Adrenal gland (tissue), 12 donors: ENCODE results near the gene TMEM151A. TPM values are rescaled to one million over a fixed set of nuclear protein-coding genes. Genes with fewer than 3 reads are reported as not detected.

Source experiments
- DNase-seq, 7 donors: peaks; one replicate each; pipeline ENCODE4 v3.0.0-alpha.2; 2019 to 2020
- H3K27ac ChIP-seq, 5 donors: fragments of 200-600 bp; sonication (generic) in 4 of 5; 1 replicate in 3 of 5; 2 replicates in 2 of 5; pipeline versions ENCODE4 v1.5.1 to v1.8.0; 2016 to 2020; ENCODE audit warnings: mild to moderate bottlenecking in 1 of 5
- H3K27me3 ChIP-seq: fragments of 200-600 bp; 2 replicates; pipeline ENCODE4 v1.8.0; 2021
- H3K36me3 ChIP-seq, 2 donors: fragments of 200-600 bp; replicated peaks in 1 of 2; 1 replicate in 1 of 2; 2 replicates in 1 of 2; pipeline versions ENCODE4 v1.5.1 to v1.8.0; 2018 to 2022
- H3K4me1 ChIP-seq, 2 donors: fragments of 200-600 bp; replicated peaks in 1 of 2; 1 replicate in 1 of 2; 2 replicates in 1 of 2; pipeline versions ENCODE4 v1.5.1 to v1.8.0; 2018 to 2021
- H3K4me3 ChIP-seq, 4 donors: fragments of 200-600 bp; sonication (generic) in 3 of 4; one replicate each; pipeline ENCODE4 v1.5.1; 2016 to 2018
- H3K9me3 ChIP-seq, 3 donors: fragments of 200-600 bp; sonication (generic) in 1 of 3; replicated peaks in 1 of 3; 1 replicate in 2 of 3; 2 replicates in 1 of 3; pipeline versions ENCODE4 v1.5.1 to v1.8.0; 2016 to 2021
- CTCF ChIP-seq, 6 experiments: fragments of 450-650 bp in 4 of 6; fragments of 200-600 bp in 2 of 6; sonication (generic) in 1 of 6; IDR thresholded peaks; 1 replicate in 5 of 6; 2 replicates in 1 of 6; pipeline versions ENCODE4 v1.5.1 to v1.8.0; 2016 to 2021; ENCODE audit warnings: antibody characterized with exemption in 6 of 6, mild to moderate bottlenecking in 2 of 6, moderate library complexity in 1 of 6
- POLR2A ChIP-seq, 2 donors: fragments of 450-650 bp; IDR thresholded peaks; one replicate each; pipeline ENCODE4 v1.6.1; 2017; ENCODE audit warnings: antibody characterized with exemption in 2 of 2, mild to moderate bottlenecking in 2 of 2, moderate library complexity in 1 of 2
- WGBS, 4 donors: extraction: QIAGEN DNeasy Blood & Tissue Kit in 2 of 4; methylation state at CpG; one replicate each; pipeline versions ENCODE4 v1.1.5 to v1.1.7; 2013 to 2017; 5-methylcytosine and 5-hydroxymethylcytosine counted together
- intact Hi-C, 2 donors: fragments of 100-400 bp; cut with DNase I; formaldehyde crosslinking; loops; one replicate each; pipeline versions ENCODE4 v1.14.1 to v1.15.0; 2022 to 2023
- polyA plus RNA-seq, 3 donors: library from polyadenylated mRNA; stranded (reverse); fragments of 200-250 nt in 2 of 3; fragments of 350-450 nt in 1 of 3; fragmentation: Illumina TruSeq in 1 of 3; extraction: RNeasy Lipid Tissue Mini Kit (QIAGEN cat#74804) in 1 of 3; gene quantifications; one replicate each; pipeline ENCODE4 v1.2.3, GENCODE V29; 2013 to 2014
- total RNA-seq, 9 donors: library from RNA; depleted of rRNA in 4 of 9; stranded (reverse); fragments of >200 nt in 4 of 9; fragments of 120-200 nt in 1 of 9; fragmentation: NEBNext Ultra II Directional in 1 of 9; extraction: Animal tissue kit (Norgen Biotek cat#: 25700) in 1 of 9; gene quantifications; one replicate each; pipeline versions ENCODE4 v1.1.0 to v1.2.4, GENCODE V29; 2013 to 2023
- donor health status: healthy with polysubstance abuse.
- donor health status: Bipolar disorder and iron deficiency.
- donor health status: DM: yes; HTN: yes; CAD: no.
- donor health status: DM: no; HTN: no; CAD: no.
- donor health status: DM: no; HTN: no; CAD: no.
- donor health status: DM: yes; HTN: yes; CAD: no.

TMEM151A gene
- total and polyA plus RNA-seq, 12 donors = 0.07 to 6.8 (median 1.3) TPM; not detected in 3

GRCh38 chr11:66258473-66258893 is 33.2 kb upstream of the TMEM151A start:
- Histone ChIP-seq H3K27me3 (no peaks in the 10 kb centered on the region), H3K4me3 (peak overlapping the region in 2 of 4 donors; percentile 70 to 95), H3K27ac (peak overlapping the region in 2 of 5 donors; percentile 66 to 86), H3K4me1 (peaks cover 4 to 15% of the 10 kb centered on the region in 2 donors), H3K9me3 (no peaks in the 10 kb centered on the region), H3K36me3 (peaks cover 0 to 16% of the 10 kb centered on the region in 2 donors)
- no peak for TF ChIP-seq POLR2A (IDR thresholded peaks at IDR 0.05)
- TF ChIP-seq CTCF (IDR thresholded peaks at IDR 0.05) = peak in 2 of 6 experiments; percentile 11 to 15
- 3 to 13% (median 7%) methylated on average over 3 to 28 of the region's 28 CpGs for WGBS, 4 donors
- intact Hi-C loops = loop anchor here in 1 of 2 donors (2.0 kb wide), 1 partner anchor 36 kb away; no protein-coding TSS in a partner anchor
- DNase-seq = no peak

- Histone ChIP-seq H3K27me3 (no peaks in the 10 kb centered on the region), H3K4me1 (peaks cover 4 to 15% of the 10 kb centered on the region in 2 donors), H3K36me3 (peaks cover 0 to 19% of the 10 kb centered on the region in 2 donors), H3K27ac (no peak overlapping the region), H3K9me3 (no peaks in the 10 kb centered on the region), H3K4me3 (no peak overlapping the region)
- no peak for DNase-seq
- intact Hi-C loops = loop anchor here in 1 of 2 donors (2.0 kb wide), 1 partner anchor 36 kb away; no protein-coding TSS in a partner anchor
- no peak for TF ChIP-seq POLR2A (IDR thresholded peaks at IDR 0.05)
- TF ChIP-seq CTCF (IDR thresholded peaks at IDR 0.05) = no peak
- 93 to 100% (median 96%) methylated on average over 2 of the region's 2 CpGs for WGBS, 4 donors
Measured at GRCh38 chr11:66259225-66259624, 32.5 kb upstream of the TMEM151A start.

GRCh38 chr11:66259956-66260355 is 31.7 kb upstream of the TMEM151A start:
- no peak for DNase-seq
- WGBS, 4 donors = 89 to 98% (median 93%) methylated on average over 2 to 4 of the region's 4 CpGs
- TF ChIP-seq CTCF (IDR thresholded peaks at IDR 0.05) = no peak
- TF ChIP-seq POLR2A (IDR thresholded peaks at IDR 0.05) = no peak
- no peak overlapping the region for H3K27ac ChIP-seq
- H3K9me3 ChIP-seq = no peaks in the 10 kb centered on the region
- peaks cover 0 to 19% of the 10 kb centered on the region in 2 donors for H3K36me3 ChIP-seq
- no peak overlapping the region for H3K4me3 ChIP-seq
- H3K4me1 ChIP-seq = peaks cover 4 to 15% of the 10 kb centered on the region in 2 donors
- intact Hi-C loops = loop anchor here in 1 of 2 donors (2.0 kb wide), 1 partner anchor 37 kb away; no protein-coding TSS in a partner anchor
- no peaks in the 10 kb centered on the region for H3K27me3 ChIP-seq

- 95 to 99% (median 96%) methylated on average over 11 to 16 of the region's 16 CpGs for WGBS, 4 donors
- Histone ChIP-seq H3K4me3 (no peak overlapping the region), H3K4me1 (peaks cover 4 to 15% of the 10 kb centered on the region in 2 donors), H3K36me3 (peaks cover 0 to 19% of the 10 kb centered on the region in 2 donors), H3K27ac (no peak overlapping the region), H3K9me3 (no peaks in the 10 kb centered on the region), H3K27me3 (no peaks in the 10 kb centered on the region)
- TF ChIP-seq POLR2A (IDR thresholded peaks at IDR 0.05) (no peak), CTCF (IDR thresholded peaks at IDR 0.05) (no peak)
- intact Hi-C loops = no loop called here
- DNase-seq = no peak
Measured at GRCh38 chr11:66261578-66261977, 30.1 kb upstream of the TMEM151A start.
